NCI-H748 (cell line): ENCODE measurements around the gene TCF20.

Experiments used
- DNase-seq: peaks from one replicate; lab custom pipeline; 2025; ENCODE audit not compliant: unreplicated experiment; lab: John Stamatoyannopoulos, UW

Gene TCF20

DNA sequence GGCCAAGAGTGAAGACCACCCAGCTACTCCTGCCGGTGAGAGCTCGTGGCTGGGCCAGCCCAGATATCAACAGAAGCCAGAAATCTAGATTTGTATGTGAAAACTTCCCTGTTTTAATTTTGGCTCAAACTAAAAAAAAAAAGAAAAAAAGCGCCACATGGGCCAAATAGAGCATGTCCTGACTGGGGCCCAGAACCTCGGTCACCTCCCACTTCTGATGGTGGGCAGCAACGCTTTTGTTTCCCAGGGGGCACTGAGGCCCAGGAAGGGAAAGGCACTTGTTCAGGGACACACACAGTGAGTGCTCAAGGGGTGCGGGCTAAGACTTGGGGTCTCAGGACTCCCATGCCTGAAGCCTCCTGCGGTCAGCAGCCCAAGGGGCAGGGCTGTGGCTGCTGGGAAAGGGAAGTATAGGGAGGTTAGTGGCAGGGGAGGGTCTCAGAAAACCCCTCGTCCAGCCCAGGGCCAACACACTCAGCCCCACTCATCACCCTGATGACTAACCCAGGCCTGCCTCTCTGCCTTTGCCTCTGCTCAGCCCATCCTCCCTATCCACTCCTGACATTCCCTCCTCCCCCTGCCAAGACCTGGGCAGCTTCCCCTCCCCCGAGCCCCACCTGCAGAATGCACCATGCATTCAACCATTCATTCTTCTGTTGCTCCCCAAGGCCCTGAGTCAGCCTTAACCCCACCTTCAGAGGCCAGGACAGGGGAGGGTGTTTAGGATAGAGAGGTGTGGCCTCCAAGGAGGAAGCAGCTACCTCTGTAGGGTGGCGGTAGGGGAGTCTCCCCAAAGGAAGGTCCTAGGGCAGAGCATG lies 30.0 kb upstream of the TCF20 start:
- DNase-seq: no peak

GRCh38 chr22:42299586-42300258 lies 29.3 kb upstream of the TCF20 start:
- no peak for DNase-seq

GRCh38 chr22:42298746-42299145 lies 28.3 kb upstream of the TCF20 start:
- DNase-seq: no peak

GRCh38 chr22:42297778-42298177 lies 27.3 kb upstream of the TCF20 start:
- no peak for DNase-seq

DNA sequence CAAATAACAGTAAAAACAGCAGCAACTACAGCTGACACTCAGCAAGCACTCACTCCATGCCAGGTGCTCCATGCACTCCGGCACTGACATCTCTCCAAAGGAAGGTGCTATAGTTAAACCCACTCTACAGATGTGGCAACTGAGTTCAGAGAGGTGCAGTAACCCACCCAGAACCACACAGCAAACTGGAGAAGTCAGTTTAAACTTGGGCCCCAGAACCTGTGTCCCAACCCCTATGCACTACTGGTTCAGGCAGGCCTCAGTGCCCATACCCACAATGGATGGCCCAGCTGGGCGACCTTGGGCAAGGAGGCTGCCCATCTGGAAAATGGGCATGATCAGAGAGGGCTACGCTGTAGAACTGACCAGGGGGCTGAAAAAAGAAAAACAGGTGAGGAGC lies 26.4 kb upstream of the TCF20 start:
- DNase-seq: no peak

GRCh38 chr22:42296381-42296853 lies 26.0 kb upstream of the TCF20 start:
- peak; percentile 25 for DNase-seq

GRCh38 chr22:42294034-42294985 lies 23.9 kb upstream of the TCF20 start:
- DNase-seq: peak; percentile 77

DNA sequence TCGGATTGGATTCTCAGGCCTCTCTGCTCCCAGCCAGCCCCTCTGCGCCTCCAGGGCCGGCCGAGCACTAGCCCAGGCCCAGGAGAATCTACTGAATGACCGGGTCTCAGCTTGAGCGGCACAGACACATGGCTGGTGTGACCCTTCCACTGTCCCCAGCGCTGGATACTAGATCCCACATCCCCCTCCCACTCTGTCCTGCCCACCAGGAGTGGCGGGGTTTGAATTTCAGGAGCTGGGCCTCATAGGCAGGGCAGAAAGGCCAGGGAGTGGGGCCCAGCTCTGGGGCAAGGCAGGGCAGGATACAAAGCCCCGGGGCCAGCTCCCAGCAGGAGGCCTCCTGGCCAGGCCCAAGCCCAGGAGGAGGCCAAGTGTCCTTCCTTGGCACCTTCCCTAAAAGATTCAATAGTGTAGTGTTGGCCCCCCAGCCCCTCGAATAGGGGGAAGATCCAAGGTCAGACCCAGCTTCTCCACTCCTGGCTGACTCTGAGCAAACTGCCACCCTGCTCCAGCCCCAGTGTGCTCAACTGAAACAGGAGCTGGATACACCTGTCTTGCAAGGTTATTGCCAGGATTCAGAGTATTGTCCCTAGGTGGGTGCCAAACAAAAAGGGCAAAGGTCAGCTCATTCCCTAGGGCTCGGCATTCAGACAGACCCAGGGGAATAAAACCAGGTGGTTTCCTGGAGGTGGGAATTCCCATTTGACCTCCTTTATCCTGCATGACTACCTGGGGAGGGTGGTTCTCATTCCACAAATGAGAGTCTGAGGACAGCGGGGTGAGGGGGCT lies 22.5 kb upstream of the TCF20 start:
- peak; percentile 15 for DNase-seq

DNA sequence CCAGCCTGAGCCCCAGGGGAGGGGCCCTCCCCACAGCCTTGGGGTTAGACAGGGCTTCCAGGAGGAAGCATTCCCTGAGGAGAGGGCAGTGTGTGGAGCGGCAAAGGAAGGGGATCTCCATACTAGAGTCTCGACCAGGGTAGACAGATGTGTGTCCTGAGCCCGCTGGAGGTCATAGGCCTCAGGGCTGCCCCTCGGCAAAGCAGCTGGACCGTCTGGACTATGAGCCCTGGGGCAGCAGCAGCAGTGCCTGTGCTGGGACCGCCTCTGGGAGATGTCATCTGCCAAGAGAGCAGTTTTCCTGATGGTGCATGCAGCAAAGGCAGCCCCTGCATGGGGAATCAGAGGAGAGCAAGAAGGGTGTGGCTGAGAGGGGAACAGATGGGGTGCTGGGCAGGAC lies 20.8 kb upstream of the TCF20 start:
- DNase-seq: no peak

GRCh38 chr22:42289671-42290541 lies 19.5 kb upstream of the TCF20 start:
- no peak for DNase-seq

DNA sequence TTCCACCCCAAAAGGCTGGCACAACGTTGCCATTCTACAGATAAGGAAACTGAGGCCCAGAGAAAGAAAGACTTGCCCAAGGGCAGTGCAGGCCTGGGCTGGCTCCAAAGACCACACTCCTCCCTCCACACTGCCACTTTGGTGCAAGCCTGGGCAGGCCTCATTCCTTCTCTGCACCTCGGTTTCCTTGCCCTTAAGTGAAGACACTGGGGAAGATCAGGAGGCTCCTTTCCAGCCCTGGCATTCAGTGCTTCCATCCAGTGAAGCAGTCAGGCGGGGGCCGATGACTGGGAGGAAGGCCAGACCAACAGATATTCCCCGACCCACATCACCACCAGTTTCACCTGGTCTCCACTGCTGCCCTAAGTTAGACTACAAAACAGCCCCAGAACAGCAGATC lies 18.3 kb upstream of the TCF20 start:
- DNase-seq: no peak

DNA sequence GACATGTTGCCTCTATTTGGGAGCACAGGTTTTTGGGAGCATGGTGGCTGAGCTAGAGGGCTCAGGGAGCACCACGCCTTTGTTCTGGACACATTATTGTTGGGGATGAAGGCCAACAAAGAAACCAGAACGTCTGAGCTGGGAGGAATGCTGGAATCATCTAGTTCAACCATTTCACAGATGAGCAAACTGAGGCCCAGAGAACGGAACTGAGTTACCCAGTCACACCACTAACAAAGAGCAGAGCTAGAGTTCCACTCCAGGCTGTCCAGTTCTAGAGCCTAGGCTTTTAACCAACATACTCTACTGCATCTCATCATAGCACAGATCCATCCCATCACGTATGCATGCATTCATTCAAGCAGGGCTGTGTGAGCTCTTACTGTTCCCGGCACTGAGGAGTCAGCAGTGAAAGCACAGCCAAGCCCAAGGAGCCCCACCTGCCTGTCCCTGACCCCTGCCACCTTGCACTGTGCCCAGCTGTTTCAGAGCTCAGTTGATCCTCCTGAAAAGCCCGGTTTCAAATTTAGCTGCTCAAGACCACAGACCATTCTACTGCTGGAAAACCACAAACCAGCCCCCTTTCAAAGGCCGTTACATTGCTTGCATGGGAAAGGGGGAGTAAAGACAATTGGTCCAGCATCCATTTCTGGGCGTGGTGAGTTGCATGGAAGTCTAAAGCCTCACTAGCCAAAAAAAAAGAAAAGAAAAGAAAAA lies 16.9 kb upstream of the TCF20 start:
- DNase-seq: no peak

DNA sequence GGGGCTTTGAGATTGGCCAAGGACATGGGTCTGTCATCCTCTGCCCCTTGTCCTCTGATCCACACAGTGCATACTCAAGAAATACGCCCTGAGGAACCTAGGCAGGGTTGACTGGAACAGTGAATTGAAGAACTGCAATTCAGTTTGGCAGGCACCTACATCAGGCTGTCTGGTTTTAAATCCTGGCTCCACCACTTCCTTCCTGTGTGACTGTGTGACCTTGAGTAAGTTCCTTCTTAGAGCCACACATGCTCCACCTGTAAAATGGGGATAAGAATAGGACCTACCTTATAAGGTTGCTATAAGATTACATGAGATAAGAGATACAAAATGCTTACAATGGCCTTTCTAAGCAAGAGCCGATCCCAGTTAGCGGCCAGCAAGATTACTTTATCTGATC lies 15.8 kb upstream of the TCF20 start:
- DNase-seq: no peak

DNA sequence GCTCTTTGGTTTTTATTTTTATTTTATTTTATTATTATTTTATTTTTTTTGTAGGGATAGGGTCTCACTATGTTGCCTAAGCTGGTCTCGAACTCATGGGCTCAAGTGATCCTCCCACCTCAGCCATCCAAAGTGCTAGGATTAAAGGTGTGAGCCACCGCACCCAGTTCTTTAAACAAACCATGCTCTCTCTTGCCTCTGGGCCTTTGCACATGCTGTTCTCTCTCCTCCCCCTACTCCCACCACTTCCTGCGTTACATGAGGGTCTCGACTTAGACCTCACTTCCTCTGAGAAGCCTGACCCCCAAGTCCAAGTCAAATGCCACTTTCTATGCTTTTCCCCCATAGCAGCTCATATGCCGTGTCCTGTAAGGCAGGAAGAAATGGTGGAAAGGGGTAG lies 15.2 kb upstream of the TCF20 start:
- DNase-seq: no peak

- DNase-seq: no peak
Observed at GRCh38 chr22:42284643-42285181, 14.3 kb upstream of the TCF20 start.

- DNase-seq: no peak
Observed at GRCh38 chr22:42284202-42284591, 13.7 kb upstream of the TCF20 start.

- peak; percentile 11 for DNase-seq
Observed at GRCh38 chr22:42283278-42284201, 13.1 kb upstream of the TCF20 start.

GRCh38 chr22:42282943-42283277 lies 12.5 kb upstream of the TCF20 start:
- no peak for DNase-seq
